Measurements from ENCODE around the gene KPNA6.

The KPNA6 gene

GRCh38 chr1:32195972-32196823 lies 88.3 kb downstream of the KPNA6 start:
- no peak overlapping the region for H3K4me3 ChIP-seq (ENCODE audit: low read depth, low read length)
- CTCF ChIA-PET: interaction anchor here (2.1 to 2.4 kb wide), 2 partner anchors 12 to 19 kb away, joined by 5 to 12 read pairs; no protein-coding TSS in a partner anchor
- TF ChIP-seq, protein P1, sequence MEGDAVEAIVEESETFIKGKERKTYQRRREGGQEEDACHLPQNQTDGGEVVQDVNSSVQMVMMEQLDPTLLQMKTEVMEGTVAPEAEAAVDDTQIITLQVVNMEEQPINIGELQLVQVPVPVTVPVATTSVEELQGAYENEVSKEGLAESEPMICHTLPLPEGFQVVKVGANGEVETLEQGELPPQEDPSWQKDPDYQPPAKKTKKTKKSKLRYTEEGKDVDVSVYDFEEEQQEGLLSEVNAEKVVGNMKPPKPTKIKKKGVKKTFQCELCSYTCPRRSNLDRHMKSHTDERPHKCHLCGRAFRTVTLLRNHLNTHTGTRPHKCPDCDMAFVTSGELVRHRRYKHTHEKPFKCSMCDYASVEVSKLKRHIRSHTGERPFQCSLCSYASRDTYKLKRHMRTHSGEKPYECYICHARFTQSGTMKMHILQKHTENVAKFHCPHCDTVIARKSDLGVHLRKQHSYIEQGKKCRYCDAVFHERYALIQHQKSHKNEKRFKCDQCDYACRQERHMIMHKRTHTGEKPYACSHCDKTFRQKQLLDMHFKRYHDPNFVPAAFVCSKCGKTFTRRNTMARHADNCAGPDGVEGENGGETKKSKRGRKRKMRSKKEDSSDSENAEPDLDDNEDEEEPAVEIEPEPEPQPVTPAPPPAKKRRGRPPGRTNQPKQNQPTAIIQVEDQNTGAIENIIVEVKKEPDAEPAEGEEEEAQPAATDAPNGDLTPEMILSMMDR (IDR thresholded peaks at IDR 0.05; ENCODE audit: insufficient read depth, low read length, missing control alignments): no peak
- POLR2A ChIA-PET: interaction anchor here (3.0 kb wide), 1 partner anchor 16 kb away, joined by 11 read pairs; the partner anchor contains the start of gene TXLNA
- no peak for DNase-seq (ENCODE audit: low read depth, low spot score)

GRCh38 chr1:32197074-32197473 lies 89.2 kb downstream of the KPNA6 start:
- ChIA-PET CTCF (interaction anchor here (2.4 kb wide), 1 partner anchor 18 kb away, joined by 12 read pairs; no protein-coding TSS in a partner anchor), POLR2A (interaction anchor here (1.0 to 3.0 kb wide), 3 partner anchors 8 to 17 kb away, joined by 3 to 11 read pairs (median 3); partner anchors contain the start of genes IQCC and TXLNA)
- no peak for DNase-seq (ENCODE audit: low read depth, low spot score)
- no peak overlapping the region for H3K4me3 ChIP-seq (ENCODE audit: low read depth, low read length)
- TF ChIP-seq, protein P1 (IDR thresholded peaks at IDR 0.05; ENCODE audit: insufficient read depth, low read length, missing control alignments): no peak

GRCh38 chr1:32197837-32198236 lies 90.0 kb downstream of the KPNA6 start:
- DNase-seq (ENCODE audit: low read depth, low spot score): no peak
- no peak overlapping the region for H3K4me3 ChIP-seq (ENCODE audit: low read depth, low read length)
- TF ChIP-seq, protein P1 (IDR thresholded peaks at IDR 0.05; ENCODE audit: insufficient read depth, low read length, missing control alignments): no peak
- CTCF ChIA-PET: interaction anchor here (1.1 to 2.4 kb wide), 2 partner anchors 15 to 17 kb away, joined by 3 to 12 read pairs; no protein-coding TSS in a partner anchor
- POLR2A ChIA-PET: interaction anchor here (1.0 to 3.0 kb wide), 4 partner anchors 8 to 18 kb away, joined by 3 to 11 read pairs (median 4); partner anchors contain the start of genes IQCC and TXLNA

GRCh38 chr1:32198237-32199042 lies 90.6 kb downstream of the KPNA6 start:
- no peak overlapping the region for H3K4me3 ChIP-seq (ENCODE audit: low read depth, low read length)
- DNase-seq (ENCODE audit: low read depth, low spot score): no peak
- CTCF ChIA-PET: interaction anchor here (0.8 to 1.1 kb wide), 2 partner anchors 16 to 17 kb away, joined by 3 read pairs; no protein-coding TSS in a partner anchor
- TF ChIP-seq, protein P1 (IDR thresholded peaks at IDR 0.05; ENCODE audit: insufficient read depth, low read length, missing control alignments): no peak
- POLR2A ChIA-PET: interaction anchor here (1.3 to 3.0 kb wide), 3 partner anchors 12 to 19 kb away, joined by 4 to 18 read pairs (median 11); partner anchors contain the start of gene TXLNA

- TF ChIP-seq, protein P1 (IDR thresholded peaks at IDR 0.05; ENCODE audit: insufficient read depth, low read length, missing control alignments): no peak
- ChIA-PET CTCF (interaction anchor here (0.8 kb wide), 1 partner anchor 18 kb away, joined by 3 read pairs; no protein-coding TSS in a partner anchor), POLR2A (interaction anchor here (1.5 to 2.7 kb wide), 2 partner anchors 19 to 137 kb away, joined by 7 to 18 read pairs; partner anchors contain the start of genes MARCKSL1 and TXLNA)
- no peak for DNase-seq (ENCODE audit: low read depth, low spot score)
- H3K4me3 ChIP-seq (ENCODE audit: low read depth, low read length): no peak overlapping the region
Observed at GRCh38 chr1:32199043-32199716, 91.3 kb downstream of the KPNA6 start.
